ENCODE measurements around the gene ARHGAP42. TPM values are rescaled to one million over a fixed set of nuclear protein-coding genes. Genes with fewer than 3 reads are reported as not detected.
"Not testable (repeated sequence)": the region's sequence is repeated elsewhere in the genome, so short reads cannot be mapped to it uniquely, and the experiment has no call there.

ARHGAP42 gene
- total and polyA plus RNA-seq, 8 donors: 2.3 to 119 (median 39.3) TPM

DNA sequence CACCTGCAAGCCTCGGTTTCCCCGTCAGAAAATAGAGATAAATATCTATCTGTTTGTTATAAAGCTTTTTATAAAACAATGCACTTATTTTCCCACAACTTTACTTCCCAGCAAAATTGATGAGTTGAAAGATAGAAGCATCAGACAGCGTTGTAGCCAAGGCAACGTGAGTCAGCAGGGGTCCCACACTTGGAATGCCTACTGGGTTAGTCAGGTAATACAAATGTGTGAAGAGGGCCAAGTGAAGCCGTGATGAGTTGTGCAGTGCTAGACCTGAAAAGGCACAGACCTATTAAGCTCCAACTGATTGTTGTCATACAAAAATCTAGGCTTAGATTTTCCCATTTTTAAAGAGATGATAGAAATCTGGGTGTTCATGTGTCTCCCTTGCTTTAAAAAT is 323.8 kb downstream of the ARHGAP42 start:
- TF ChIP-seq CTCF (IDR thresholded peaks at IDR 0.05): no peak
- TF ChIP-seq EP300 (IDR thresholded peaks at IDR 0.05): no peak
- no peak for TF ChIP-seq POLR2AphosphoS5 (IDR thresholded peaks at IDR 0.05)
- TF ChIP-seq POLR2A (IDR thresholded peaks at IDR 0.05): no peak

GRCh38 chr11:101011881-101012280 is 324.8 kb downstream of the ARHGAP42 start:
- Histone ChIP-seq H3K27me3 (no peaks in the 10 kb centered on the region), H3K4me3 (no peak overlapping the region), H3K4me1 (no peaks in the 10 kb centered on the region), H3K9me3 (no peaks in the 10 kb centered on the region), H3K27ac (no peak overlapping the region), H3K36me3 (no peaks in the 10 kb centered on the region)
- no peak for TF ChIP-seq EP300 (IDR thresholded peaks at IDR 0.05)
- TF ChIP-seq POLR2A (IDR thresholded peaks at IDR 0.05): no peak
- no peak for TF ChIP-seq CTCF (IDR thresholded peaks at IDR 0.05)
- no peak for TF ChIP-seq POLR2AphosphoS5 (IDR thresholded peaks at IDR 0.05)
- DNase-seq: no peak
- 71 to 86% (median 83%) methylated on average over 5 of the region's 5 CpGs for WGBS, 5 donors
- intact Hi-C loops (cut with DNase I; ENCODE audit: low total_unique reads): no loop called here

More for the DNA sequence above, 323.8 kb downstream of the ARHGAP42 start:
- 66 to 75% (median 73%) methylated on average over 5 of the region's 5 CpGs for WGBS, 5 donors
- Histone ChIP-seq H3K4me3 (no peak overlapping the region), H3K36me3 (no peaks in the 10 kb centered on the region), H3K27me3 (no peaks in the 10 kb centered on the region), H3K9me3 (no peaks in the 10 kb centered on the region), H3K27ac (no peak overlapping the region), H3K4me1 (no peaks in the 10 kb centered on the region)
- DNase-seq: no peak
- intact Hi-C loops (cut with DNase I; ENCODE audit: low total_unique reads): no loop called here

GRCh38 chr11:101013702-101014101 is 326.6 kb downstream of the ARHGAP42 start:
- H3K4me1 ChIP-seq; H3K27ac ChIP-seq; H3K4me3 ChIP-seq; intact Hi-C loops (cut with DNase I; ENCODE audit: low total_unique reads); H3K9me3 ChIP-seq; H3K36me3 ChIP-seq; H3K27me3 ChIP-seq; DNase-seq: not testable (repeated sequence)

DNA sequence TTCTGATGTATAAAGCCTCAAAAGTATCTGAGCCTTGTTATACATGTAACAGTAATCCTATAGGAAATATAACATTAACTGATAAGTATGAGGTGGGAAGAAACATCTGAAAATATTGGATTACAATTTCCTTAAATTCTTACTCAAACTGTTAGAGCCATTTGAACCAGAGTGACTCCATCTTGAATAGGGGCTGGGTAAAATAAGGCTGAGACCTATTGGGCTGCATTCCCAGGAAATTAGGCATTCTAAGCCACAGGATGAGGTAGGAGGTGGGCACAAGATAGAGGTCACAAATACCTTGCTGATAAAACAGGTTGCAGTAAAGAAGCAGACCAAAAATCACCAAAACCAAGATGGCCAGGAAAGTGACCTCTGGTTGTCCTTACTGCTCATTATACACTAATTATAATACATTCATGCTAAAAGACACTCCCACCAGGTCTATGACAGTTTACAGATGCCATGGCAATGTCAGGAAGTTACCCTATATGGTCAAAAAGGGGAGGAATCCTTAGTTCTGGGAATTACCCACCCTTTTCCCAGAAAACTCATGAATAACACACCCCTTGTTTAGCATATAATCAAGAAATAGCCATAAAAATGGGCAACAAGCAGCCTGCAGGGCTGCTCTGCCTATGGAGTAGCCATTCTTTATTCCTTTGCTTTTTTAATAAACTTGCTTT is 327.7 kb downstream of the ARHGAP42 start:
- Histone ChIP-seq H3K27ac (no peak overlapping the region), H3K9me3 (no peaks in the 10 kb centered on the region), H3K36me3 (no peaks in the 10 kb centered on the region), H3K27me3 (no peaks in the 10 kb centered on the region), H3K4me1 (no peaks in the 10 kb centered on the region), H3K4me3 (no peak overlapping the region)
- DNase-seq: no peak
- intact Hi-C loops (cut with DNase I; ENCODE audit: low total_unique reads): no loop called here
- TF ChIP-seq POLR2AphosphoS5 (IDR thresholded peaks at IDR 0.05): no peak
- no peak for TF ChIP-seq CTCF (IDR thresholded peaks at IDR 0.05)
- TF ChIP-seq POLR2A (IDR thresholded peaks at IDR 0.05): no peak
- TF ChIP-seq EP300 (IDR thresholded peaks at IDR 0.05): no peak

DNA sequence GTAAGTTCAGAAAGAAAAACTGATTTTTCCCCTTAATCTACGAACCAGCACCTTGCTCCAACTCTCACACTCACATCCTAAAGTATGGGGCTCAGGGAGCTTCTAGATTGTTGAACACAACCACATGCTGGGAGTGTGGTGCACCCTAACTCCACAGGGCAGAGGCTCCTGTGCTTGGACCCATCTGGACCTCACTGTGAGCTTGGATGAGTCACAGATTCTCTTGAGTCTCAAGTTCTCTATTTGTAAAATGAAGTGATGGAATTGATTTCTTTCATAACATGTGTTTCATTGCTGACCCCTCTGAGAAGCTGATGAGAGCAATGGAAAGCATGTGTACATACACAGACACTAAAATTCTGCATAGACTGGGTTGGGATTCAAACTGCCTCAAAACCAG is 332.8 kb downstream of the ARHGAP42 start:
- intact Hi-C loops (cut with DNase I; ENCODE audit: low total_unique reads): no loop called here
- no peaks in the 10 kb centered on the region for H3K4me1 ChIP-seq
- no peak overlapping the region for H3K4me3 ChIP-seq
- H3K27ac ChIP-seq: no peak overlapping the region
- WGBS, 5 donors: 74 to 89% (median 84%) methylated on average over 1 of the region's 1 CpG
- no peak for TF ChIP-seq POLR2A (IDR thresholded peaks at IDR 0.05)
- no peak for TF ChIP-seq POLR2AphosphoS5 (IDR thresholded peaks at IDR 0.05)
- no peak for TF ChIP-seq CTCF (IDR thresholded peaks at IDR 0.05)
- no peak for TF ChIP-seq EP300 (IDR thresholded peaks at IDR 0.05)
- no peaks in the 10 kb centered on the region for H3K9me3 ChIP-seq
- no peaks in the 10 kb centered on the region for H3K36me3 ChIP-seq
- no peaks in the 10 kb centered on the region for H3K27me3 ChIP-seq
- DNase-seq: no peak

All from stomach (tissue), 9 donors.